ENCODE results near the gene PWWP2B.

- no peak for TF ChIP-seq EZH2 (IDR thresholded peaks at IDR 0.05; ENCODE audit: insufficient read depth, poor library complexity, severe bottlenecking)
- no peak for TF ChIP-seq EZH2phosphoT487 (IDR thresholded peaks at IDR 0.05; ENCODE audit: insufficient read depth, low read depth)
Observed at GRCh38 chr10:132408367-132408781, 11.4 kb downstream of the PWWP2B start.
